Neuronal stem cell (in vitro differentiated cells): ENCODE measurements around the gene SLC5A5.

ENCODE experiments used
- DNase-seq: peaks from one replicate; pipeline ENCODE4 v3.0.0-alpha.2; 2013; ENCODE audit warnings: low spot score
- H2AFZ ChIP-seq: one replicate; pipeline ENCODE4 v1.6.1; 2013; ENCODE audit warnings: mild to moderate bottlenecking, low read length, inconsistent platforms
- H2AK5ac ChIP-seq: 2 replicates; pipeline ENCODE4 v1.6.1; 2013; ENCODE audit warnings: low read depth, mild to moderate bottlenecking, inconsistent platforms, low read length, moderate library complexity, mixed read lengths
- H2BK120ac ChIP-seq: 2 replicates; pipeline ENCODE4 v1.6.1; 2013; ENCODE audit warnings: low read depth, mild to moderate bottlenecking, inconsistent platforms, low read length, moderate library complexity, mixed read lengths
- H2BK12ac ChIP-seq: one replicate; pipeline ENCODE4 v1.6.1; 2013; ENCODE audit warnings: low read length, inconsistent platforms
- H2BK15ac ChIP-seq: 2 replicates; pipeline ENCODE4 v1.6.1; 2013; ENCODE audit warnings: mild to moderate bottlenecking, low read length, inconsistent platforms, mixed read lengths
- H2BK5ac ChIP-seq: one replicate; pipeline ENCODE4 v1.6.1; 2013; ENCODE audit warnings: inconsistent platforms, mild to moderate bottlenecking, low read length, moderate library complexity
- H3K14ac ChIP-seq: one replicate; pipeline ENCODE4 v1.6.1; 2013; ENCODE audit warnings: low read length, inconsistent platforms
- H3K18ac ChIP-seq: 2 replicates; pipeline ENCODE4 v1.6.1; 2013; ENCODE audit warnings: low read length, inconsistent platforms
- H3K23ac ChIP-seq: 2 replicates; pipeline ENCODE4 v1.6.1; 2013; ENCODE audit warnings: low read depth, mild to moderate bottlenecking, mixed read lengths, low read length, inconsistent platforms; ENCODE audit not compliant: poor library complexity
- H3K27ac ChIP-seq: replicated peaks from 3 replicates; pipeline ENCODE4 v1.5.1; 2013; ENCODE audit warnings: low read length, inconsistent platforms
- H3K27me3 ChIP-seq, 3 experiments: 2 replicates each; pipeline ENCODE4 v1.6.1; 2013; ENCODE audit warnings: low read length in 3 of 3, mild to moderate bottlenecking in 2 of 3, inconsistent platforms in 1 of 3, low read depth in 1 of 3, mixed read lengths in 1 of 3, moderate library complexity in 1 of 3; ENCODE audit not compliant: control insufficient read depth in 3 of 3, insufficient read depth in 3 of 3
- H3K36me3 ChIP-seq, 2 donors: replicated peaks in 1 of 2; 2 replicates each; pipeline ENCODE4 v1.6.1; 2013; ENCODE audit warnings: low read length in 2 of 2; ENCODE audit not compliant: control insufficient read depth in 2 of 2, insufficient read depth in 2 of 2
- H3K4ac ChIP-seq: 2 replicates; pipeline ENCODE4 v1.6.1; 2013; ENCODE audit warnings: inconsistent platforms, mild to moderate bottlenecking, low read length, moderate library complexity
- H3K4me1 ChIP-seq, 2 donors: 1 replicate in 1 of 2; 2 replicates in 1 of 2; pipeline ENCODE4 v1.6.1; 2013; ENCODE audit warnings: low read length in 2 of 2, low read depth in 1 of 2; ENCODE audit not compliant: control insufficient read depth in 2 of 2, insufficient read depth in 1 of 2
- H3K4me2 ChIP-seq: one replicate; pipeline ENCODE4 v1.6.1; 2013; ENCODE audit warnings: mild to moderate bottlenecking, low read length, inconsistent platforms; ENCODE audit not compliant: insufficient read depth, poor library complexity, severe bottlenecking
- H3K4me3 ChIP-seq, 2 donors: 2 replicates each; pipeline ENCODE4 v1.5.1; 2013; ENCODE audit warnings: low read length in 2 of 2, mild to moderate bottlenecking in 2 of 2, inconsistent platforms in 1 of 2, moderate library complexity in 1 of 2
- H3K79me1 ChIP-seq: one replicate; pipeline ENCODE4 v1.6.1; 2013; ENCODE audit warnings: low read depth, mild to moderate bottlenecking, inconsistent platforms, low read length, moderate library complexity
- H3K9ac ChIP-seq: one replicate; pipeline ENCODE4 v1.6.1; 2013; ENCODE audit warnings: mild to moderate bottlenecking, low read depth, low read length, inconsistent platforms; ENCODE audit not compliant: poor library complexity
- H3K9me3 ChIP-seq, 2 donors: replicated peaks in 1 of 2; 2 replicates each; pipeline versions ENCODE3 to v1.6.1; 2013; ENCODE audit warnings: low read length in 2 of 2, mild to moderate bottlenecking in 2 of 2, inconsistent platforms in 1 of 2, low read depth in 1 of 2, mixed read lengths in 1 of 2, moderate library complexity in 1 of 2; ENCODE audit not compliant: control insufficient read depth in 2 of 2, insufficient read depth in 1 of 2
- H4K8ac ChIP-seq: one replicate; pipeline ENCODE4 v1.6.1; 2013; ENCODE audit warnings: low read depth, mild to moderate bottlenecking, inconsistent platforms, low read length, moderate library complexity
- H4K91ac ChIP-seq: one replicate; pipeline ENCODE4 v1.6.1; 2013; ENCODE audit warnings: low read length, low read depth, mild to moderate bottlenecking, inconsistent platforms; ENCODE audit not compliant: poor library complexity
- WGBS, 2 donors: extraction: QIAGEN DNeasy Blood & Tissue Kit; methylation state at CpG; one replicate each; pipeline ENCODE4 v1.1.7; 2013; ENCODE audit warnings: missing lambda C conversion rate in 2 of 2, mixed read lengths in 1 of 2; ENCODE audit not compliant: insufficient read length in 2 of 2, insufficient replicate concordance in 1 of 2; ENCODE audit errors: extremely low coverage in 2 of 2; 5-methylcytosine and 5-hydroxymethylcytosine counted together

SLC5A5 gene

GRCh38 chr19:17859533-17860330 is 12.0 kb upstream of the SLC5A5 start, which contains the start of gene RPL18A:
Gene RPL18A (plus strand): TSS chr19:17859910. CDS start chr19:17859957, 47 bp downstream.
- Histone ChIP-seq H3K23ac (peak within 1 kb of the TSS; percentile 98), H2AFZ (peak within 1 kb of the TSS; percentile 89), H3K4me1 (peaks cover 13% of the 10 kb centered on the region in 2 donors), H2BK120ac (no peak within 1 kb of the TSS), H4K8ac (no peak within 1 kb of the TSS), H3K36me3 (peaks cover 38 to 44% of the 10 kb centered on the region in 2 donors), H2AK5ac (peak within 1 kb of the TSS; percentile 97), H3K27me3 (no peaks in the 10 kb centered on the region), H3K18ac (peak within 1 kb of the TSS; percentile 91), H3K4me3 (peak within 1 kb of the TSS; percentile 66 to 89), H3K9ac (peak within 1 kb of the TSS; percentile 96), H2BK12ac (no peak within 1 kb of the TSS), H2BK15ac (peak within 1 kb of the TSS; percentile 5), H3K79me1 (peaks cover 14% of the 10 kb centered on the region), H3K14ac (peak within 1 kb of the TSS; percentile 71), H3K4ac (no peak within 1 kb of the TSS), H3K27ac (no peak within 1 kb of the TSS), H4K91ac (no peak within 1 kb of the TSS), H3K9me3 (peaks cover 0 to 2% of the 10 kb centered on the region in 2 donors), H3K4me2 (peak within 1 kb of the TSS; percentile 84), H2BK5ac (peak within 1 kb of the TSS; percentile 75)
- WGBS, 2 donors, result no CpG with 5 or more reads among the region's 80 CpGs
- peak; percentile 99 for DNase-seq

- H3K18ac ChIP-seq, result peak overlapping the region; percentile 91
- DNase-seq, result no peak
- no peak overlapping the region for H4K91ac ChIP-seq
- H3K14ac ChIP-seq, result peak overlapping the region; percentile 71
- no peak overlapping the region for H4K8ac ChIP-seq
- H2BK12ac ChIP-seq, result no peak overlapping the region
- H2AK5ac ChIP-seq, result peak overlapping the region; percentile 97
- no peak overlapping the region for H2AFZ ChIP-seq
- peak overlapping the region; percentile 66 to 89 for H3K4me3 ChIP-seq
- no peaks in the 10 kb centered on the region for H3K27me3 ChIP-seq
- no peak overlapping the region for H3K27ac ChIP-seq
- H3K9ac ChIP-seq, result peak overlapping the region; percentile 96
- no peak overlapping the region for H3K23ac ChIP-seq
- H3K79me1 ChIP-seq, result peaks cover 14% of the 10 kb centered on the region
- H2BK15ac ChIP-seq, result no peak overlapping the region
- peaks cover 39 to 51% of the 10 kb centered on the region in 2 donors for H3K36me3 ChIP-seq
- H3K9me3 ChIP-seq, result peaks cover 0 to 2% of the 10 kb centered on the region in 2 donors
- peak overlapping the region; percentile 75 for H2BK5ac ChIP-seq
- peak overlapping the region; percentile 84 for H3K4me2 ChIP-seq
- H3K4ac ChIP-seq, result no peak overlapping the region
- H3K4me1 ChIP-seq, result peaks cover 13% of the 10 kb centered on the region in 2 donors
- no CpG with 5 or more reads among the region's 22 CpGs for WGBS, 2 donors
- H2BK120ac ChIP-seq, result no peak overlapping the region
Observed at GRCh38 chr19:17860331-17860992, 11.3 kb upstream of the SLC5A5 start.

GRCh38 chr19:17860993-17861360 is 10.8 kb upstream of the SLC5A5 start:
- Histone ChIP-seq H2AK5ac (no peak overlapping the region), H3K4ac (no peak overlapping the region), H3K27ac (no peak overlapping the region), H3K4me1 (peaks cover 13% of the 10 kb centered on the region in 2 donors), H3K4me2 (peak overlapping the region; percentile 84), H3K23ac (no peak overlapping the region), H2BK5ac (no peak overlapping the region), H2BK15ac (no peak overlapping the region), H3K14ac (no peak overlapping the region), H2BK120ac (no peak overlapping the region), H3K9ac (peak overlapping the region; percentile 90), H3K79me1 (peaks cover 18% of the 10 kb centered on the region), H3K9me3 (peaks cover 0 to 2% of the 10 kb centered on the region in 2 donors), H4K91ac (no peak overlapping the region), H3K18ac (no peak overlapping the region), H3K36me3 (peaks cover 43 to 56% of the 10 kb centered on the region in 2 donors), H4K8ac (no peak overlapping the region), H3K27me3 (no peaks in the 10 kb centered on the region), H2BK12ac (no peak overlapping the region), H3K4me3 (peak overlapping the region; percentile 66 to 89), H2AFZ (no peak overlapping the region)
- WGBS, 2 donors, result no CpG with 5 or more reads among the region's 7 CpGs
- DNase-seq, result no peak
